Panc1 (cell line): ENCODE results near the gene SHROOM3. TPM values are rescaled to one million over a fixed set of nuclear protein-coding genes. Genes with fewer than 3 reads are reported as not detected.

Experiments
- ATAC-seq: fragments of 200-7000 bp; cut with Tn5 transposase; 2 replicates; pipeline ENCODE4 v1.9.1; 2020; ENCODE audit warnings: mild to moderate bottlenecking, moderate library complexity
- BruUV-seq: library from RNA; stranded (reverse); fragments of 400-500 nt; replicated peaks from 2 replicates; lab custom pipeline; 2021; lab: Mats Ljungman, UMichigan
- CTCF ChIA-PET: fragments of 300-600 bp; sonication (Branson Sonifier 250); formaldehyde crosslinking; loops from one replicate; lab custom pipeline; 2022; ENCODE audit warnings: antibody characterized with exemption; lab: Charles Lee
- POLR2A ChIA-PET: fragments of 300-600 bp; sonication (Branson Sonifier 250); formaldehyde crosslinking; loops from one replicate; lab custom pipeline; 2022; ENCODE audit warnings: antibody characterized with exemption; lab: Charles Lee
- DNase-seq: peaks from one replicate; pipeline ENCODE4 v3.0.0-alpha.2; 2010; ENCODE audit warnings: low read depth, low spot score
- H3K27ac ChIP-seq: 2 replicates; pipeline ENCODE4 v1.5.1; 2011; ENCODE audit warnings: mild to moderate bottlenecking, low read length, inconsistent platforms
- H3K27me3 ChIP-seq: fragments of 200-500 bp; sonication (Bioruptor generic); 2 replicates; pipeline ENCODE4 v1.6.0; 2014; ENCODE audit warnings: low read length, inconsistent platforms; ENCODE audit not compliant: control insufficient read depth, insufficient read depth
- H3K36me3 ChIP-seq: fragments of 200-500 bp; sonication (Bioruptor generic); 2 replicates; pipeline ENCODE4 v1.5.1; 2014; ENCODE audit warnings: inconsistent platforms, mild to moderate bottlenecking, low read length, moderate library complexity; ENCODE audit not compliant: control insufficient read depth, insufficient read depth
- H3K4me1 ChIP-seq: 2 replicates; pipeline ENCODE4 v1.5.1; 2011; ENCODE audit warnings: inconsistent platforms, mild to moderate bottlenecking, low read length, moderate library complexity; ENCODE audit not compliant: control insufficient read depth, insufficient read depth
- H3K4me3 ChIP-seq, 2 experiments: 2 replicates each; pipeline ENCODE4 v1.5.1; 2011 to 2012; ENCODE audit warnings: low read depth in 2 of 2, low read length in 2 of 2, mild to moderate bottlenecking in 2 of 2, inconsistent platforms in 1 of 2, moderate library complexity in 1 of 2
- H3K9me3 ChIP-seq: fragments of 200-500 bp; sonication (Bioruptor generic); 2 replicates; pipeline ENCODE4 v1.5.1; 2014; ENCODE audit warnings: low read depth, mild to moderate bottlenecking, inconsistent platforms, low read length, moderate library complexity; ENCODE audit not compliant: control insufficient read depth, insufficient read depth
- CTCF ChIP-seq: fragments of 450-650 bp; IDR thresholded peaks from 2 replicates; pipeline ENCODE4 v1.5.1; 2017; ENCODE audit warnings: mild to moderate bottlenecking
- POLR2AphosphoS5 ChIP-seq: IDR thresholded peaks from 2 replicates; pipeline ENCODE4 v1.6.1; 2012; ENCODE audit warnings: mild to moderate bottlenecking, low read depth, low read length, moderate library complexity
- SIN3A ChIP-seq: IDR thresholded peaks from 2 replicates; pipeline ENCODE4 v1.6.1; 2012; ENCODE audit warnings: low read depth, mild to moderate bottlenecking, low read length, moderate library complexity, borderline replicate concordance; ENCODE audit not compliant: insufficient read depth
- TCF7L2 ChIP-seq: IDR thresholded peaks from 2 replicates; pipeline ENCODE4 v1.6.1; 2011; ENCODE audit warnings: mild to moderate bottlenecking, low read depth, low read length, inconsistent platforms
- in situ Hi-C: cut with HindIII; loops from 2 replicates; pipeline ENCODE4 v1.10.0; 2016; ENCODE audit warnings: low sequenced_read_pairs, low pct_unique_long_range_greater_than_20kb
- intact Hi-C: fragments of 100-400 bp; cut with micrococcal nuclease; formaldehyde crosslinking; loops from one replicate; pipeline ENCODE4 v1.10.0; 2022; ENCODE audit not compliant: unreplicated experiment
- total RNA-seq: library from RNA; stranded (reverse); gene quantifications from one replicate; pipeline ENCODE4 v1.2.1, GENCODE V29; 2021; ENCODE audit not compliant: unreplicated experiment
- TF ChIP-seq, protein P1 (sequence below), 2 experiments: IDR thresholded peaks; 2 replicates each; pipeline ENCODE4 v1.6.1; 2011 to 2012; ENCODE audit warnings: low read depth in 2 of 2, control low read depth in 1 of 2, low read length in 1 of 2, mild to moderate bottlenecking in 1 of 2, moderate library complexity in 1 of 2; ENCODE audit not compliant: insufficient read depth in 1 of 2

Gene SHROOM3
- total RNA-seq, 1 experiment from 2014 or later, result 7.2 TPM

GRCh38 chr4:76639288-76639687 is 204.3 kb downstream of the SHROOM3 start:
- BruUV-seq, result no TSS peak
- CTCF ChIA-PET, result no interaction called here
- Histone ChIP-seq H3K9me3 (no peaks in the 10 kb centered on the region), H3K27me3 (no peaks in the 10 kb centered on the region), H3K4me1 (no peaks in the 10 kb centered on the region; the same call in 1 of the 2 replicates), H3K27ac (no peak overlapping the region), H3K36me3 (no peaks in the 10 kb centered on the region), H3K4me3 (no peak overlapping the region)
- in situ Hi-C loops (no loop called here), intact Hi-C loops (no loop called here)
- POLR2A ChIA-PET, result no interaction called here
- TF ChIP-seq SIN3A, result no peak
- TF ChIP-seq, protein P1, sequence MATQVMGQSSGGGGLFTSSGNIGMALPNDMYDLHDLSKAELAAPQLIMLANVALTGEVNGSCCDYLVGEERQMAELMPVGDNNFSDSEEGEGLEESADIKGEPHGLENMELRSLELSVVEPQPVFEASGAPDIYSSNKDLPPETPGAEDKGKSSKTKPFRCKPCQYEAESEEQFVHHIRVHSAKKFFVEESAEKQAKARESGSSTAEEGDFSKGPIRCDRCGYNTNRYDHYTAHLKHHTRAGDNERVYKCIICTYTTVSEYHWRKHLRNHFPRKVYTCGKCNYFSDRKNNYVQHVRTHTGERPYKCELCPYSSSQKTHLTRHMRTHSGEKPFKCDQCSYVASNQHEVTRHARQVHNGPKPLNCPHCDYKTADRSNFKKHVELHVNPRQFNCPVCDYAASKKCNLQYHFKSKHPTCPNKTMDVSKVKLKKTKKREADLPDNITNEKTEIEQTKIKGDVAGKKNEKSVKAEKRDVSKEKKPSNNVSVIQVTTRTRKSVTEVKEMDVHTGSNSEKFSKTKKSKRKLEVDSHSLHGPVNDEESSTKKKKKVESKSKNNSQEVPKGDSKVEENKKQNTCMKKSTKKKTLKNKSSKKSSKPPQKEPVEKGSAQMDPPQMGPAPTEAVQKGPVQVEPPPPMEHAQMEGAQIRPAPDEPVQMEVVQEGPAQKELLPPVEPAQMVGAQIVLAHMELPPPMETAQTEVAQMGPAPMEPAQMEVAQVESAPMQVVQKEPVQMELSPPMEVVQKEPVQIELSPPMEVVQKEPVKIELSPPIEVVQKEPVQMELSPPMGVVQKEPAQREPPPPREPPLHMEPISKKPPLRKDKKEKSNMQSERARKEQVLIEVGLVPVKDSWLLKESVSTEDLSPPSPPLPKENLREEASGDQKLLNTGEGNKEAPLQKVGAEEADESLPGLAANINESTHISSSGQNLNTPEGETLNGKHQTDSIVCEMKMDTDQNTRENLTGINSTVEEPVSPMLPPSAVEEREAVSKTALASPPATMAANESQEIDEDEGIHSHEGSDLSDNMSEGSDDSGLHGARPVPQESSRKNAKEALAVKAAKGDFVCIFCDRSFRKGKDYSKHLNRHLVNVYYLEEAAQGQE (IDR thresholded peaks at IDR 0.05; ENCODE audit: insufficient read depth in 1 of 2, low read depth in 2 of 2, low read length in 1 of 2), result no peak
- TF ChIP-seq POLR2AphosphoS5, result no peak
- no peak for TF ChIP-seq CTCF
- no peak for TF ChIP-seq TCF7L2
- ATAC-seq (peak; percentile 70; the same call in 1 of the 2 replicates), DNase-seq (no peak)

- TF ChIP-seq TCF7L2 (no peak), CTCF (no peak), SIN3A (no peak), POLR2AphosphoS5 (no peak)
- TF ChIP-seq, protein P1 (IDR thresholded peaks at IDR 0.05; ENCODE audit: insufficient read depth in 1 of 2, low read depth in 2 of 2, low read length in 1 of 2), result no peak
- ATAC-seq (no peak), DNase-seq (no peak)
- H3K36me3 ChIP-seq, result no peaks in the 10 kb centered on the region
- H3K4me1 ChIP-seq, result no peaks in the 10 kb centered on the region; the same call in 1 of the 2 replicates
- CTCF ChIA-PET, result no interaction called here
- no peak overlapping the region for H3K27ac ChIP-seq
- H3K9me3 ChIP-seq, result no peaks in the 10 kb centered on the region
- no peaks in the 10 kb centered on the region for H3K27me3 ChIP-seq
- in situ Hi-C loops (no loop called here), intact Hi-C loops (no loop called here)
- H3K4me3 ChIP-seq, result no peak overlapping the region
- no TSS peak for BruUV-seq
- POLR2A ChIA-PET, result no interaction called here
Observed at GRCh38 chr4:76640353-76640910, 205.4 kb downstream of the SHROOM3 start.
